ENCODE measurements around the gene MED13L. TPM values are rescaled to one million over a fixed set of nuclear protein-coding genes. Genes with fewer than 3 reads are reported as not detected.

MED13L gene
- total RNA-seq, 2 experiments from 2014 or later: 40.5 to 41.1 TPM

DNA sequence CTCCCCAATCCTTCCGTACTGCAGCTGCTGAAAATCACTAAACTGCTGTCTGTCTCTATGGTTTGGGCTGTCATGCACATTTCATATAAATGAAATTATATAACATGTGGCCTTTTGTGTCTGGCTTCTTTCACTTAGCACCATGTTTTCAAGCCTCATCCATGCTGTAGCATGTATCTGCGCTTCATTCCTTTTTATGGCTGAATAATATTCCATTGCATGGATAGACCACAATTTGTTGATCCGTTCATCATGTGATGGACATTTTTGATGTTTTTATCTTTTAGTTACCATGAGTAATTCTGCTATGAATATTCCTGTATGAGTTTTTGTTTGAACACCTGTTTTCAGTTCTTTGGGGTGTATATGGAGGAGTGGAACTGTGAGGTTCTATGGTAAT lies 32.6 kb upstream of the MED13L start:
- Mint-ChIP-seq H3K9me3 (peaks cover 5% of the 10 kb centered on the region), H3K4me1 (peaks cover 4% of the 10 kb centered on the region), H3K4me3 (no peak overlapping the region), H3K27me3 (no peaks in the 10 kb centered on the region), H3K27ac (no peak overlapping the region), H3K36me3 (no peaks in the 10 kb centered on the region)
- DNase-seq: no peak

DNA sequence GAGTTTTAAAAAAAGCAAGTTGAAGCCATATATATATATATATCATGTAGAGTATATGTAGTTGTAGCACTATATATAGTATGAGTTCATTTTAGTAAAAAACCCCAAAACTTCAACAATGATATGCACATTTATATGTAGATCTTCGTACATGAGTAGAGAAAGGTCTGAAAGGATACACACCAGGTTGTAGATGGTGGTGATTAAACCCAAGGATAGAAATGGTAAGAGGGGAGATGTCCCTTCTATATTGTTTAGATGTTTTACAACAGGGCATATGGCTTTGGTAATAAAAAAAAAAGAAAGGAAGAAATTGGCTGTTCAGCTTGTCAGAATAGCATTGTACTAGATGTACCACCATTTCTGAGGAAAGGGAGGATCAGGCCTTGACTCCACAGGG lies 31.9 kb upstream of the MED13L start:
- no peak for DNase-seq
- Mint-ChIP-seq H3K27ac (no peak overlapping the region), H3K9me3 (peaks cover 5% of the 10 kb centered on the region), H3K4me1 (peaks cover under 1% of the 10 kb centered on the region), H3K4me3 (no peak overlapping the region), H3K27me3 (no peaks in the 10 kb centered on the region), H3K36me3 (no peaks in the 10 kb centered on the region)

DNA sequence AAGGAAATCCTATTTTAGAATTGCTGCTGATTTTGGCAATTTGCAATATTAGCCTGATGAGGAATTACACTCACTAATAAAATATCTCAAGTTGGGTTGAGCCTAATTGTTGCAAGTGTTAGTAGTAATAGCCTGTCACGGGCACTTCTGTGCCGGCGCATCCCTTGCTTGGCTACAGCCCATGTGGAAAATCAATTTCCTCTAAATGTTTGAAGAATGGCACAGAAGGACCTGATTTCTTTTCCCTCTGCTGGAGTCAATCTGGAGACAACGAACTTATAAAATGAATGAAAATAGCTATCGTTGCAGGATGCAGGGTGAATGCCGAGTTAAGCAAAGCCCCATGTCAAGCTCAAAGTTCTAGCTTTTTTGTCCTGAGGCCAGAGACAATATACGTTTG lies 31.2 kb upstream of the MED13L start:
- H3K9me3 Mint-ChIP-seq: peaks cover 5% of the 10 kb centered on the region
- no peaks in the 10 kb centered on the region for H3K27me3 Mint-ChIP-seq
- DNase-seq: no peak
- no peaks in the 10 kb centered on the region for H3K36me3 Mint-ChIP-seq
- no peak overlapping the region for H3K4me3 Mint-ChIP-seq
- H3K4me1 Mint-ChIP-seq: no peaks in the 10 kb centered on the region
- H3K27ac Mint-ChIP-seq: no peak overlapping the region

GRCh38 chr12:116306968-116307367 lies 29.5 kb upstream of the MED13L start:
- H3K36me3 Mint-ChIP-seq: no peaks in the 10 kb centered on the region
- H3K9me3 Mint-ChIP-seq: peaks cover 5% of the 10 kb centered on the region
- no peaks in the 10 kb centered on the region for H3K4me1 Mint-ChIP-seq
- H3K4me3 Mint-ChIP-seq: no peak overlapping the region
- H3K27ac Mint-ChIP-seq: no peak overlapping the region
- DNase-seq: no peak
- H3K27me3 Mint-ChIP-seq: no peaks in the 10 kb centered on the region

DNA sequence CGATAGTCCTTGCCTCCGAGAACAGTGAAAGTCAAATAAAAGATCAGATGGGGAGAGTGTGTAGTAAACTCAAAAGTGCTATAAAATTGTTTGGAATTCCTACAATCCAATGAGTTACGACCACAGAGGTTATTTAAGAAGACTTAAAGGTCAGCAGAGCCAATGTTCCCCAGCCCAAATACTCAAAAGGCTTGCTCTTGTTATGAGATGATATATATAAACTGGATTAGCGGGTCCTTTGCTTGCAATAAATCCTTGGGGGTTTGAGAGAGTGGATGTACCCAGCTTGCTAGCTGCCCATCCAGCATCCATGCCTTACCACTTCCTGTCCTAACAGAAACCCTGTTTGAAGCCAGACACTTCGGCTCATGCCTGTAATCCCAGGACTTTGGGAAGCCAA lies 29.0 kb upstream of the MED13L start:
- H3K27me3 Mint-ChIP-seq: no peaks in the 10 kb centered on the region
- no peak overlapping the region for H3K4me3 Mint-ChIP-seq
- H3K27ac Mint-ChIP-seq: no peak overlapping the region
- H3K36me3 Mint-ChIP-seq: no peaks in the 10 kb centered on the region
- H3K4me1 Mint-ChIP-seq: no peaks in the 10 kb centered on the region
- no peak for DNase-seq
- peaks cover 5% of the 10 kb centered on the region for H3K9me3 Mint-ChIP-seq

DNA sequence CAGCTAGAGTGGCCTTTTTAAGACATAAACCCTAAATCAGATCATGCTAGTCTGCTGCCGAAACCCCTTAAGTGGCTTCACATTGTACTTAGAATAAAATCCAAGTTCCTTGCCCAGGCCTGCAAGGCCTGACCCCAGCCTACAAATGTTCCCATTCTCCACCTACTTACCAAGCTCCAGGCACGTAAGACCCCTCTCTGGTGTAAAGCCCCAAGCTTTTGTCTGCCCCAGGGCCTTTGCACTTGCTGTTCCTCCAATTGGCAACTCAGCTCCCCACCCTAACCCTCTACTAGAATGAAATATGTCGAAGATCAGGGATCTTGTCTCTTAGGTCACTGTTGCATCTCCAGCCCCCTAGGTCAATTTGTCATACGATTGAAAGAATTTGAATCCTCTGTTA lies 27.1 kb upstream of the MED13L start:
- H3K36me3 Mint-ChIP-seq: no peaks in the 10 kb centered on the region

GRCh38 chr12:116303929-116304328 lies 26.4 kb upstream of the MED13L start:
- Mint-ChIP-seq H3K4me3 (no peak overlapping the region), H3K4me1 (no peaks in the 10 kb centered on the region), H3K36me3 (no peaks in the 10 kb centered on the region), H3K27ac (no peak overlapping the region), H3K9me3 (no peaks in the 10 kb centered on the region), H3K27me3 (no peaks in the 10 kb centered on the region)
- DNase-seq: no peak

More for the DNA sequence above, 27.1 kb upstream of the MED13L start:
- Mint-ChIP-seq H3K9me3 (peaks cover 2% of the 10 kb centered on the region), H3K27me3 (no peaks in the 10 kb centered on the region), H3K4me1 (no peaks in the 10 kb centered on the region), H3K27ac (no peak overlapping the region), H3K4me3 (no peak overlapping the region)
- no peak for DNase-seq

GRCh38 chr12:116303066-116303465 lies 25.6 kb upstream of the MED13L start:
- no peak overlapping the region for H3K27ac Mint-ChIP-seq
- H3K4me1 Mint-ChIP-seq: no peaks in the 10 kb centered on the region
- no peaks in the 10 kb centered on the region for H3K36me3 Mint-ChIP-seq
- DNase-seq: no peak
- H3K27me3 Mint-ChIP-seq: no peaks in the 10 kb centered on the region
- H3K4me3 Mint-ChIP-seq: no peak overlapping the region
- H3K9me3 Mint-ChIP-seq: no peaks in the 10 kb centered on the region

- Mint-ChIP-seq H3K27ac (no peak overlapping the region), H3K4me1 (no peaks in the 10 kb centered on the region), H3K27me3 (no peaks in the 10 kb centered on the region), H3K36me3 (no peaks in the 10 kb centered on the region), H3K4me3 (no peak overlapping the region), H3K9me3 (no peaks in the 10 kb centered on the region)
- DNase-seq: no peak
These were observed 24.9 kb upstream of the MED13L start for GRCh38 chr12:116302166-116303058.

DNA sequence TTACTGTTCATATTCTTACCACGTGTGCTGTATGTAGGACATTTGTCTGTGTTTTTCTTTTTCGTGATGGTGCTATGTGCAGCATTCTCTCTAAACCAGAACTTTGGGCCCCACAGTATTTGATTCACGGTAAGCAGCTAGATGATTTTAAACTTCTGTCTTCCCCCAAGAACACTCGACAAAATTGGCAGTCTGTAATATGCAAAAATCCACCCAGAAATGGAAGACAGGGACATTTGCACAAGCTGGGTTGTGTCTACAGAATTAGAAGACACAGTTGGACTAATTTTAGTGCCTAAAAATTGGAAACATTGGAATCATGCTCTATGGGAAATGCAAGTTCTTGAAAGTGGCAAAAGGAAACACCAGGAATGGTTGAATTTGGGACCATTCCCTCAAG lies 24.1 kb upstream of the MED13L start:
- no peak for DNase-seq
- H3K36me3 Mint-ChIP-seq: no peaks in the 10 kb centered on the region
- H3K27me3 Mint-ChIP-seq: no peaks in the 10 kb centered on the region
- no peak overlapping the region for H3K27ac Mint-ChIP-seq
- H3K9me3 Mint-ChIP-seq: peaks cover 4% of the 10 kb centered on the region
- H3K4me3 Mint-ChIP-seq: no peak overlapping the region
- no peaks in the 10 kb centered on the region for H3K4me1 Mint-ChIP-seq

DNA sequence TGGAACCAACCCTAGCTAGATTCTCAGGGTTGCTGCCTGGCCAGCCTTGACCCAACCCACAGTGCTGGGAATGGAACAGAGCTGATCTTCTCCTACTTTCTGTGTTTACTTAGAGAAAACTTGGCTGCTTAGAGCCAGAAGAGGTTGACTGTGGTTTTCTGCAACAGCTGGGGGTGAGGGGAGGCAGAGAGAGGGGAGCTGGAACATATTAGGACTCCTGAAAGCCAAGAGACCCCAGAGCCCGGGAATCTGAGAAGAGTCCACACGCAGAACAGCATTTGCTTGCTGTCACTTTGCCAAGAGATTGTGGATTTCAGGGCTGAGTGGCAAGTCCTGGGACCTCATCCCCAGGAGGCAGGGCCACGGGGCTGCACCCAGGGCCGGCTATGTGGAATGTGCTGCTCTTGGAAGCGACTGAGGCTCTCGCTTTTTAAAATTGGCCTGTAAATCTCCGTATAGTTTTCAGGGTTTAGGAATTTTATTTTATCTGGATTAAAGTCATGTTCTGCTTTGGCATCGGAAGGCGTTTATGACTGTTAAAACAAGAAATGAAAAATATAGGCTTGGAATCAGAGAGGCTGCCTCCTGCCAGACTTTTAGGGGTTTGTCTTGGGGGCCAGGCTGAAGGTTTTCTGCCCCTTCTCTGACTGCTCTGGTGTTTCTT lies 22.3 kb upstream of the MED13L start:
- Mint-ChIP-seq H3K9me3 (peaks cover 4% of the 10 kb centered on the region), H3K36me3 (no peaks in the 10 kb centered on the region), H3K27ac (no peak overlapping the region), H3K4me1 (no peaks in the 10 kb centered on the region), H3K4me3 (no peak overlapping the region), H3K27me3 (no peaks in the 10 kb centered on the region)
- DNase-seq: no peak

DNA sequence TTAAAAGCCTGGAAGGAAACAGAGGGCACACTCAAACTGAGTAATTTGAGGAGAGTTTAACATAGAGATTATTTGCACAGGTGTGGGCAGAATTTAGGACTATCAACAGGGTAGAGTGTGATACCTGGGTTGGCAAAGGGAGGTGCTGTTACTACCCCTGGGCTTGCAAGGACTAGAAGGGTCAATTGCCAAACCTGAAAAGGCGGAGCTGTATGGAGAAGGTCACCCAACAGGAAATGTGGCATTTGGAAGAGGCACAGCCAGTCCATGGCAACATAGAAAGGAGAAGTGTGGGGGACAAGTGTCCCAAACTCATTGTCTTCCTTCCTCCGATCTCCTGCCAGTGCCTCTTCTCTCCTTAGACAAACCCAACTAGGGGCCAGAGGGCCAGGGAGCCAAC lies 21.6 kb upstream of the MED13L start:
- Mint-ChIP-seq H3K9me3 (peaks cover 4% of the 10 kb centered on the region), H3K27me3 (no peaks in the 10 kb centered on the region), H3K27ac (no peak overlapping the region), H3K4me1 (no peaks in the 10 kb centered on the region), H3K4me3 (no peak overlapping the region), H3K36me3 (no peaks in the 10 kb centered on the region)
- DNase-seq: no peak

GRCh38 chr12:116298578-116298977 lies 21.1 kb upstream of the MED13L start:
- H3K27ac Mint-ChIP-seq: no peak overlapping the region
- no peaks in the 10 kb centered on the region for H3K4me1 Mint-ChIP-seq
- no peaks in the 10 kb centered on the region for H3K36me3 Mint-ChIP-seq
- peaks cover 4% of the 10 kb centered on the region for H3K9me3 Mint-ChIP-seq
- H3K4me3 Mint-ChIP-seq: no peak overlapping the region
- H3K27me3 Mint-ChIP-seq: no peaks in the 10 kb centered on the region
- DNase-seq: no peak

DNA sequence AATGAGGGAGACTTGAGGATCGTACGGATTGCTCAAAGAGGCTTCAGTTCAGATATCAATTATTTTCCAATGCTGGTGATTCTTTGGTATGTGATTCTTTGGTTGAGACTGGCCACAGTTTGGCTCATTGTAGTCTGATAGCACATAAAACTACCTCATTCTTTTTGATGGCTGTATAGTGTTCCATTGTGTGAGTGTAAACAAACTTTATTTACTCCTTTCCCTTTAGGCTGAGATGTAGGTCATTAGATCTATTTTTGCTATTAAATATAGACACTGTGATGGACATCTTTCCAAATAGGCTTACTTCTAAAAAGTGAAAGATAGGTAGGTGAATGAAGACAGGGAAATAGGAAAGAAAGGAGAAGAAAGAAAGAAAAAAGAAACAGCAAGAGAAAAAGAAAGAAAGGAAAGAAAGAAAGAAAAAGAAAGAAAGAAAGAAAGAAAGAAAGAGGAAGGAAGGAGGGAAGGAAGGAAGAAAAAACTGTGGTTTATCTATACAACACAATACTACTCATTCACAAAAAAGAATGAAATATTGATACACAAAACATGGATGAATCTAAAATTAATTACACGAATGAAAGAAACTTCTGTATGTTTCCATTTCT lies 19.8 kb upstream of the MED13L start:
- H3K4me1 Mint-ChIP-seq: no peaks in the 10 kb centered on the region
- peaks cover 4% of the 10 kb centered on the region for H3K9me3 Mint-ChIP-seq
- DNase-seq: no peak
- H3K4me3 Mint-ChIP-seq: no peak overlapping the region
- no peaks in the 10 kb centered on the region for H3K36me3 Mint-ChIP-seq
- no peaks in the 10 kb centered on the region for H3K27me3 Mint-ChIP-seq
- H3K27ac Mint-ChIP-seq: no peak overlapping the region

DNA sequence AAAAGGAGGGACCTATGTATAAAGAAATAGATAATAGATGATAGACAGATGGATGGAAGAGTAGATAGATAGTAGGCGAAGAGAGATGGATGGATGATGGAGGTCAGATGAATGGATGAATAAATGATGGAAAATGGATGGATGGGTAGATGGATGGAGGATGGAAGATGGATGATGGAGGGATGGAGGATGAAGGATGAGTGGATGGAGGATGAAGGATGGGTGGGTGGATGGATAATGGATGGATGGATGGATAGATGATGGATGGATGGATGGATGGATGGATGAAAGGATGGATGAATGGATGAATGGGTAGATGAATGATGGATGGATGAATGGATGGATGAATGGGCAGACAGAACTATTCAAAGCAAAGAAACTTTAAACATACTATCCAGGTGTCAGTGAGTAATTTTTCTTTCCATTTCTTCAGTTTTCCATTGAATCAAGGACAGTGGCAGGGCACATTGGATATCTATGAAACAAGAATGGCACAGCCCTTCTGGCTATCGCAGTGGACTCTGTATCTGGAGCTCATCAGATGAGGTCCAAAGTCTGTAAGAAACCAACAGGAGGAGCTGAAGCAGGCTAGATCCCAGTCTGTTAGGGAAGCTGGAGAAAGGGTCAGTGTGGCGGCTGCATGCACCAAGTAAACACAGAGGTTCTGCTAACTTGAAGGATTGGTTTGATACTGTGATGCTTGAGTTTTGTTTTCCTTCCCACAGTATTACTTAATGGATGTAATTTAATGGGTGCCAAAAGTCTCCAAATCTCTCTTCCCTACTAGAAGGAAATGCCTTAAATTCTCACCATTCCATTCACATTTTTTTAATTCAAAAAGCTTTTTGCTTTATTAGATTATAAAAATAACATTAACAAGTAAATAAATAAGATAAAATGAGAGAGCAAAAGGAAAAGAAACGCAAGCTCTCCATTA lies 18.1 kb upstream of the MED13L start:
- H3K27ac Mint-ChIP-seq: no peak overlapping the region
- H3K27me3 Mint-ChIP-seq: no peaks in the 10 kb centered on the region
- no peak for DNase-seq
- H3K4me3 Mint-ChIP-seq: no peak overlapping the region
- no peaks in the 10 kb centered on the region for H3K4me1 Mint-ChIP-seq
- H3K36me3 Mint-ChIP-seq: no peaks in the 10 kb centered on the region
- H3K9me3 Mint-ChIP-seq: peaks cover 4% of the 10 kb centered on the region
